ENCODE measurements around the gene SLC38A10.

The SLC38A10 gene

GRCh38 chr17:81295031-81295675, at the start of gene SLC38A10:
SLC38A10 (minus strand) TSS chr17:81295307; CDS start chr17:81294921, 386 bp downstream.
- DNase-seq (ENCODE audit: low spot score): peak; percentile 99

- DNase-seq (ENCODE audit: low spot score): no peak
Measured at GRCh38 chr17:81342269-81343070, 47.4 kb upstream of the SLC38A10 start.

GRCh38 chr17:81341516-81342268, 46.6 kb upstream of the SLC38A10 start:
- no peak for DNase-seq (ENCODE audit: low spot score)

- DNase-seq (ENCODE audit: low spot score): no peak
Measured at GRCh38 chr17:81340607-81341515, 45.8 kb upstream of the SLC38A10 start.

GRCh38 chr17:81339534-81340296, 44.6 kb upstream of the SLC38A10 start:
- DNase-seq (ENCODE audit: low spot score): no peak

- no peak for DNase-seq (ENCODE audit: low spot score)
Measured at GRCh38 chr17:81339191-81339533, 44.1 kb upstream of the SLC38A10 start.

- no peak for DNase-seq (ENCODE audit: low spot score)
Measured at GRCh38 chr17:81338274-81339190, 43.4 kb upstream of the SLC38A10 start.

GRCh38 chr17:81337476-81337879, 42.4 kb upstream of the SLC38A10 start:
- DNase-seq (ENCODE audit: low spot score): no peak

- no peak for DNase-seq (ENCODE audit: low spot score)
Measured at GRCh38 chr17:81336930-81337325, 41.8 kb upstream of the SLC38A10 start.

GRCh38 chr17:81336296-81336929, 41.3 kb upstream of the SLC38A10 start:
- no peak for DNase-seq (ENCODE audit: low spot score)

- DNase-seq (ENCODE audit: low spot score): no peak
Measured at GRCh38 chr17:81335773-81336157, 40.7 kb upstream of the SLC38A10 start.

GRCh38 chr17:81334987-81335772, 40.1 kb upstream of the SLC38A10 start:
- DNase-seq (ENCODE audit: low spot score): no peak

- no peak for DNase-seq (ENCODE audit: low spot score)
Measured at GRCh38 chr17:81334391-81334901, 39.3 kb upstream of the SLC38A10 start.

GRCh38 chr17:81333616-81334368, 38.7 kb upstream of the SLC38A10 start:
- DNase-seq (ENCODE audit: low spot score): no peak

- no peak for DNase-seq (ENCODE audit: low spot score)
Measured at GRCh38 chr17:81332914-81333528, 37.9 kb upstream of the SLC38A10 start.

GRCh38 chr17:81332118-81332834, 37.2 kb upstream of the SLC38A10 start:
- no peak for DNase-seq (ENCODE audit: low spot score)
